Measurements from ENCODE around the gene ADAMTS12. TPM values are rescaled to one million over a fixed set of nuclear protein-coding genes. Genes with fewer than 3 reads are reported as not detected.
"Not testable (repeated sequence)": the region's sequence is repeated elsewhere in the genome, so short reads cannot be mapped to it uniquely, and the experiment has no call there.

The ADAMTS12 gene
- total and polyA plus RNA-seq, 9 of the 15 experiments (the other 6 are each of a cell fraction or from before 2014, with no cell fraction given) = 0.11 TPM; not detected in 8

DNA sequence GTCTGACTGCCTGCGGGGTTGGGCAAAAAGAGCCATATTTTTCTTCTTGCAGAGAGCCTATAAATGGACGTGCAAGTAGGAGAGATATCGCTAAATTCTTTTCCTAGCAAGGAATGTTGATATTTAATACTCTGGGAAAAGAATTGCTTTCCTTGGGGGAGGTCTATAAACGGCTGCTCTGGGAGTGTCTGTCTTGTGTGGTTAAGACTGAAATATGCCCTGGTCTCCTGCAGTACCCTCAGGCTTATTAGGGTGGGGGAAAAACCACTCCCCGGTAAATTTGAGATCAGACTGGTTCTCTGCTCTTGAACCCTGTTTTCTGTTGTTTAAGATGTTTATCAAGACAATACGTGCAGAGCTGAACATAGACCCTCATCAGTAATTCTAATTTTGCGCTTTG lies 14.5 kb upstream of the ADAMTS12 start:
- H3K4me2 ChIP-seq (ENCODE audit: insufficient read depth, low read length); H2AFZ ChIP-seq (ENCODE audit: low read depth, low read length); H3K9me1 ChIP-seq (ENCODE audit: control insufficient read depth, insufficient read depth, low read length); BruUV-seq (replicated peaks); H3K9me3 ChIP-seq (replicated peaks; ENCODE audit: control insufficient read depth, insufficient read depth, low read depth, low read length); in situ Hi-C loops (cut with MboI); H4K20me1 ChIP-seq (replicated peaks; ENCODE audit: control insufficient read depth, insufficient read depth, low read length); ATAC-seq; FAIRE-seq; H3K4me1 ChIP-seq (replicated peaks in 1 of 2; ENCODE audit: control insufficient read depth in 2 of 2, insufficient read depth in 2 of 2, low read length in 2 of 2); H3K27ac ChIP-seq (ENCODE audit: extremely low read depth, low read depth, low read length); POLR2A ChIA-PET; H3K9ac ChIP-seq (ENCODE audit: insufficient read depth in 1 of 2, low read depth in 2 of 2, low read length in 2 of 2); DNase-seq (ENCODE audit: extremely low read depth in 1 of 4, low spot score in 3 of 4); H3K4me3 ChIP-seq; CTCF ChIA-PET (ENCODE audit: low intra/inter-chr PET ratio); H3K27me3 ChIP-seq (ENCODE audit: control insufficient read depth in 2 of 2, insufficient read depth in 2 of 2, low read length in 2 of 2); H3K79me2 ChIP-seq (ENCODE audit: control insufficient read depth, insufficient read depth, low read length); intact Hi-C loops (cut with micrococcal nuclease); H3K36me3 ChIP-seq (ENCODE audit: control insufficient read depth, insufficient read depth, low read length): not testable (repeated sequence)
- TF ChIP-seq CBX5 (IDR thresholded peaks at IDR 0.05; ENCODE audit: borderline replicate concordance, low read depth) = 0 out of 2 replicates have a peak, but pooled peaks have one; percentile 66
- WGBS (ENCODE audit: insufficient coverage, low coverage, missing lambda C conversion rate) = 3% methylated on average over 6 of the region's 7 CpGs

DNA sequence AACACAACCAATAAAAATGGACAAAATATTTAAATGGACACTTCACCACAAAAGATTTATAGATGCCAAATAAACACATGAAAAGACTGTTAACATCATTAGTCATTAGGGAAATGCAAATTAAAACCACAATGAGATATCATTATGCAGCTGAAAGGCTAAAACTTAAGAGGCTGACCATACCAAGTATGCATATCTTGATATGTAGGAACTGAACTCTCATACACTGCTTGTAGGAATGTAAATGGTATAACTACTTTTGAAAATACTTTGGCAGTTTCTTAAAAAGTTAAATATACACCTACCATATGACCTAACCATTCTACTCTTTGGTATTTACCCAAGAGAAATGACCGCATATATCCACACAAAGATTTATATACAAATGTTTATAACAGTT lies 13.6 kb upstream of the ADAMTS12 start:
- CTCF ChIA-PET (ENCODE audit: low intra/inter-chr PET ratio) = no interaction called here
- FAIRE-seq (no peak), ATAC-seq (no peak), DNase-seq (ENCODE audit: extremely low read depth in 1 of 4, low spot score in 3 of 4) (no peak)
- Histone ChIP-seq H3K27ac (ENCODE audit: extremely low read depth, low read depth, low read length) (no peak overlapping the region), H3K36me3 (ENCODE audit: control insufficient read depth, insufficient read depth, low read length) (no peaks in the 10 kb centered on the region), H3K9ac (ENCODE audit: insufficient read depth in 1 of 2, low read depth in 2 of 2, low read length in 2 of 2) (no peak overlapping the region), H3K79me2 (ENCODE audit: control insufficient read depth, insufficient read depth, low read length) (no peaks in the 10 kb centered on the region), H4K20me1 (replicated peaks; ENCODE audit: control insufficient read depth, insufficient read depth, low read length) (no peaks in the 10 kb centered on the region), H3K4me2 (ENCODE audit: insufficient read depth, low read length) (no peak overlapping the region), H3K9me1 (ENCODE audit: control insufficient read depth, insufficient read depth, low read length) (no peaks in the 10 kb centered on the region), H3K27me3 (ENCODE audit: control insufficient read depth in 2 of 2, insufficient read depth in 2 of 2, low read length in 2 of 2) (no peaks in the 10 kb centered on the region), H3K4me3 (no peak overlapping the region), H3K9me3 (replicated peaks; ENCODE audit: control insufficient read depth, insufficient read depth, low read depth, low read length) (no peaks in the 10 kb centered on the region), H3K4me1 (replicated peaks in 1 of 2; ENCODE audit: control insufficient read depth in 2 of 2, insufficient read depth in 2 of 2, low read length in 2 of 2) (no peaks in the 10 kb centered on the region), H2AFZ (ENCODE audit: low read depth, low read length) (no peak overlapping the region)
- in situ Hi-C loops (cut with MboI) (no loop called here), intact Hi-C loops (cut with micrococcal nuclease) (no loop called here)
- POLR2A ChIA-PET = no interaction called here
- 0% methylated on average over 1 of the region's 1 CpG for WGBS (ENCODE audit: insufficient coverage, low coverage, missing lambda C conversion rate)
- BruUV-seq (replicated peaks) = no TSS peak
- TF ChIP-seq PCBP2 (IDR thresholded peaks at IDR 0.05; ENCODE audit: low read depth, low read length, poor library complexity, severe bottlenecking) = no peak
- TF ChIP-seq, protein P1, sequence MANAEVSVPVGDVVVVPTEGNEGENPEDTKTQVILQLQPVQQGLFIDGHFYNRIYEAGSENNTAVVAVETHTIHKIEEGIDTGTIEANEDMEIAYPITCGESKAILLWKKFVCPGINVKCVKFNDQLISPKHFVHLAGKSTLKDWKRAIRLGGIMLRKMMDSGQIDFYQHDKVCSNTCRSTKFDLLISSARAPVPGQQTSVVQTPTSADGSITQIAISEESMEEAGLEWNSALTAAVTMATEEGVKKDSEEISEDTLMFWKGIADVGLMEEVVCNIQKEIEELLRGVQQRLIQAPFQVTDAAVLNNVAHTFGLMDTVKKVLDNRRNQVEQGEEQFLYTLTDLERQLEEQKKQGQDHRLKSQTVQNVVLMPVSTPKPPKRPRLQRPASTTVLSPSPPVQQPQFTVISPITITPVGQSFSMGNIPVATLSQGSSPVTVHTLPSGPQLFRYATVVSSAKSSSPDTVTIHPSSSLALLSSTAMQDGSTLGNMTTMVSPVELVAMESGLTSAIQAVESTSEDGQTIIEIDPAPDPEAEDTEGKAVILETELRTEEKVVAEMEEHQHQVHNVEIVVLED (CRISPR knock-in tag; IDR thresholded peaks at IDR 0.05) = no peak
- no peak for TF ChIP-seq CSDE1 (IDR thresholded peaks at IDR 0.05)
- TF ChIP-seq, protein P2, sequence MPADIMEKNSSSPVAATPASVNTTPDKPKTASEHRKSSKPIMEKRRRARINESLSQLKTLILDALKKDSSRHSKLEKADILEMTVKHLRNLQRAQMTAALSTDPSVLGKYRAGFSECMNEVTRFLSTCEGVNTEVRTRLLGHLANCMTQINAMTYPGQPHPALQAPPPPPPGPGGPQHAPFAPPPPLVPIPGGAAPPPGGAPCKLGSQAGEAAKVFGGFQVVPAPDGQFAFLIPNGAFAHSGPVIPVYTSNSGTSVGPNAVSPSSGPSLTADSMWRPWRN (IDR thresholded peaks at IDR 0.05; ENCODE audit: low read depth) = no peak
- TF ChIP-seq, protein P3, sequence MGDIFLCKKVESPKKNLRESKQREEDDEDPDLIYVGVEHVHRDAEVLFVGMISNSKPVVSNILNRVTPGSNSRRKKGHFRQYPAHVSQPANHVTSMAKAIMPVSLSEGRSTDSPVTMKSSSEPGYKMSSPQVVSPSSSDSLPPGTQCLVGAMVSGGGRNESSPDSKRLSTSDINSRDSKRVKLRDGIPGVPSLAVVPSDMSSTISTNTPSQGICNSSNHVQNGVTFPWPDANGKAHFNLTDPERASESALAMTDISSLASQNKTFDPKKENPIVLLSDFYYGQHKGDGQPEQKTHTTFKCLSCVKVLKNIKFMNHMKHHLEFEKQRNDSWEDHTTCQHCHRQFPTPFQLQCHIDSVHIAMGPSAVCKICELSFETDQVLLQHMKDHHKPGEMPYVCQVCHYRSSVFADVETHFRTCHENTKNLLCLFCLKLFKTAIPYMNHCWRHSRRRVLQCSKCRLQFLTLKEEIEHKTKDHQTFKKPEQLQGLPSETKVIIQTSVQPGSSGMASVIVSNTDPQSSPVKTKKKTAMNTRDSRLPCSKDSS (IDR thresholded peaks at IDR 0.05; ENCODE audit: low read depth, partially characterized antibody) = no peak
- no peak for TF ChIP-seq ZBTB1 (CRISPR knock-in tag; IDR thresholded peaks at IDR 0.05; ENCODE audit: borderline replicate concordance, low read depth)
- no peak for TF ChIP-seq HCFC1 (IDR thresholded peaks at IDR 0.05; ENCODE audit: low read depth, low read length)
- no peak for TF ChIP-seq ZNF668 (CRISPR knock-in tag; IDR thresholded peaks at IDR 0.05)
- TF ChIP-seq FIP1L1 (IDR thresholded peaks at IDR 0.05; ENCODE audit: low read depth, low read length, poor library complexity, severe bottlenecking) = no peak
- TF ChIP-seq ZFP36 (IDR thresholded peaks at IDR 0.05; ENCODE audit: low read depth, low read length, partially characterized antibody) = no peak
- TF ChIP-seq SRSF9 (IDR thresholded peaks at IDR 0.05; ENCODE audit: borderline replicate concordance, low read depth, low read length) = no peak
- no peak for TF ChIP-seq DPF2 (IDR thresholded peaks at IDR 0.05)
- no peak for TF ChIP-seq HMG20B (CRISPR knock-in tag; IDR thresholded peaks at IDR 0.05)
